Neural progenitor cell (in vitro differentiated cells): ENCODE data around the gene CMPK2.

ENCODE experiments used
- CTCF ChIP-seq: fragments of 200-600 bp; sonication (generic); IDR thresholded peaks from 2 replicates; pipeline ENCODE4 v1.5.1; 2017; ENCODE audit warnings: antibody characterized with exemption, mild to moderate bottlenecking
- EZH2 ChIP-seq: fragments of 200-600 bp; sonication (generic); IDR thresholded peaks from 2 replicates; pipeline ENCODE4 v1.6.1; 2017; ENCODE audit warnings: antibody characterized with exemption, mild to moderate bottlenecking, moderate library complexity
- EZH2phosphoT487 ChIP-seq: fragments of 200-600 bp; sonication (generic); IDR thresholded peaks from 2 replicates; pipeline ENCODE4 v1.6.1; 2017; ENCODE audit warnings: antibody characterized with exemption

GRCh38 chr2:6846967-6847681, 18.6 kb downstream of the CMPK2 start:
- TF ChIP-seq CTCF (no peak), EZH2phosphoT487 (no peak), EZH2 (no peak)
